ENCODE data around the gene MCOLN1. TPM values are rescaled to one million over a fixed set of nuclear protein-coding genes. Genes with fewer than 3 reads are reported as not detected.
A peak's percentile ranks its signal among the peaks of the same experiment; 100 is the strongest.

The MCOLN1 gene
- total RNA-seq, 1 donor from 2014 or later = 3.6 TPM

GRCh38 chr19:7550169-7550770 is 27.8 kb downstream of the MCOLN1 start:
- DNase-seq (ENCODE audit: low read depth) = no peak
- no peak overlapping the region for H3K4me3 ChIP-seq (ENCODE audit: low read depth, low read length)
- TF ChIP-seq, protein P1, sequence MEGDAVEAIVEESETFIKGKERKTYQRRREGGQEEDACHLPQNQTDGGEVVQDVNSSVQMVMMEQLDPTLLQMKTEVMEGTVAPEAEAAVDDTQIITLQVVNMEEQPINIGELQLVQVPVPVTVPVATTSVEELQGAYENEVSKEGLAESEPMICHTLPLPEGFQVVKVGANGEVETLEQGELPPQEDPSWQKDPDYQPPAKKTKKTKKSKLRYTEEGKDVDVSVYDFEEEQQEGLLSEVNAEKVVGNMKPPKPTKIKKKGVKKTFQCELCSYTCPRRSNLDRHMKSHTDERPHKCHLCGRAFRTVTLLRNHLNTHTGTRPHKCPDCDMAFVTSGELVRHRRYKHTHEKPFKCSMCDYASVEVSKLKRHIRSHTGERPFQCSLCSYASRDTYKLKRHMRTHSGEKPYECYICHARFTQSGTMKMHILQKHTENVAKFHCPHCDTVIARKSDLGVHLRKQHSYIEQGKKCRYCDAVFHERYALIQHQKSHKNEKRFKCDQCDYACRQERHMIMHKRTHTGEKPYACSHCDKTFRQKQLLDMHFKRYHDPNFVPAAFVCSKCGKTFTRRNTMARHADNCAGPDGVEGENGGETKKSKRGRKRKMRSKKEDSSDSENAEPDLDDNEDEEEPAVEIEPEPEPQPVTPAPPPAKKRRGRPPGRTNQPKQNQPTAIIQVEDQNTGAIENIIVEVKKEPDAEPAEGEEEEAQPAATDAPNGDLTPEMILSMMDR (conservative IDR thresholded peaks at IDR 0.05; ENCODE audit: low read depth, low read length) = no peak

DNA sequence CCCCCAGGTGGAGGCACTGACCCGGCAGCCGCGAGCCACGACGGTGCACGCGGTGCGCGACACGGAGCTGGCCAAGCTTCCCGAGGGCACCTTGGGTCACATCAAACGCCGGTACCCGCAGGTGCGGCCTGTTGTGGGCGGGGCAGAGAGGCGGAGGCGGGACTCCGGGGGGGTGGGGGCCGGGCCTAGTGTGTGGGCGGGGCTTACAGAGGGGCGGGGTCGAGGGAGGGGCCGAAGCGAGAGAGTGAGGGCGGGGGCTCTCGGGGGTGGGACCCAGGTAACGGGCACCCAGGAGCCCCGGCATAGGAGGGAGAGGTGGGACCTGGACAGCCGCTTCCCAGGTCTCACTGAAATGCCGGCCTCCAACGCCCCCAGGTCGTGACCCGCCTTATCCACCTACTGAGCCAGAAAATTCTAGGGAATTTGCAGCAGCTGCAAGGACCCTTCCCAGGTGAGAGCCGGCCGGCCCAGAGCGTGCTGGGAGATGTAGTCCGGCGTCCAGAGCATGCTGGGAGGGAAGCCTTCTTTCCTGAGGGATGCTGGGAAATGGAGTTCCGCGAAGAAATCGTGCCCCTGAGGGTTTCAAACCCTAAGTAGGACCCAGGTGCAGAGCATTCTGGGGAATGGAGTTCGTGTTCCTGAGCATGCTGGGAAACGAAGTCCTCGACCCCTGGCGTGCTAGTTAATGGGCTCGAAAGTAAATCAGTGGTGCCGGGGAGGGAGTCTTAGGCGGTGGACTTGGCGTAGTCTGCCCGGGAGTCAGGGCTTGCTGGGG is 28.8 kb downstream of the MCOLN1 start:
- TF ChIP-seq, protein P1 (conservative IDR thresholded peaks at IDR 0.05; ENCODE audit: low read depth, low read length) = no peak
- peak overlapping the region; percentile 26 for H3K4me3 ChIP-seq (ENCODE audit: low read depth, low read length)
- DNase-seq (ENCODE audit: low read depth) = no peak

GRCh38 chr19:7552781-7553180 is 30.4 kb downstream of the MCOLN1 start:
- no peak overlapping the region for H3K4me3 ChIP-seq (ENCODE audit: low read depth, low read length)
- TF ChIP-seq, protein P1 (conservative IDR thresholded peaks at IDR 0.05; ENCODE audit: low read depth, low read length) = no peak
- DNase-seq (ENCODE audit: low read depth) = no peak

DNA sequence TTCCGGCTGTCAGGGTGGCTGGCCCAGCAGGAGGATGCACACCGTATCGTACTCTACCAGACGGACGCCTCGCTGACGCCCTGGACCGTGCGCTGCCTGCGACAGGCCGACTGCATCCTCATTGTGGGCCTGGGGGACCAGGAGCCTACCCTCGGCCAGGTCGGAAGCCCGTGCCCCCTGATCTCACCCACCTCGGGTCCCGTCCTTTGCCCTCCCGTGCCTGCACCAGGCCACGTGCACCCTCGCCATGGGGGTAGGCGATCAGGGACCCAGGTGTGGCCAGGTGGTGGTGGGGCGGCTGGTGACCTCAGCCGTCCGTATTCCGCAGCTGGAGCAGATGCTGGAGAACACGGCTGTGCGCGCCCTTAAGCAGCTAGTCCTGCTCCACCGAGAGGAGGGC is 32.1 kb downstream of the MCOLN1 start:
- DNase-seq (ENCODE audit: low read depth) = no peak
- no peak overlapping the region for H3K4me3 ChIP-seq (ENCODE audit: low read depth, low read length)
- TF ChIP-seq, protein P1 (conservative IDR thresholded peaks at IDR 0.05; ENCODE audit: low read depth, low read length) = no peak

DNA sequence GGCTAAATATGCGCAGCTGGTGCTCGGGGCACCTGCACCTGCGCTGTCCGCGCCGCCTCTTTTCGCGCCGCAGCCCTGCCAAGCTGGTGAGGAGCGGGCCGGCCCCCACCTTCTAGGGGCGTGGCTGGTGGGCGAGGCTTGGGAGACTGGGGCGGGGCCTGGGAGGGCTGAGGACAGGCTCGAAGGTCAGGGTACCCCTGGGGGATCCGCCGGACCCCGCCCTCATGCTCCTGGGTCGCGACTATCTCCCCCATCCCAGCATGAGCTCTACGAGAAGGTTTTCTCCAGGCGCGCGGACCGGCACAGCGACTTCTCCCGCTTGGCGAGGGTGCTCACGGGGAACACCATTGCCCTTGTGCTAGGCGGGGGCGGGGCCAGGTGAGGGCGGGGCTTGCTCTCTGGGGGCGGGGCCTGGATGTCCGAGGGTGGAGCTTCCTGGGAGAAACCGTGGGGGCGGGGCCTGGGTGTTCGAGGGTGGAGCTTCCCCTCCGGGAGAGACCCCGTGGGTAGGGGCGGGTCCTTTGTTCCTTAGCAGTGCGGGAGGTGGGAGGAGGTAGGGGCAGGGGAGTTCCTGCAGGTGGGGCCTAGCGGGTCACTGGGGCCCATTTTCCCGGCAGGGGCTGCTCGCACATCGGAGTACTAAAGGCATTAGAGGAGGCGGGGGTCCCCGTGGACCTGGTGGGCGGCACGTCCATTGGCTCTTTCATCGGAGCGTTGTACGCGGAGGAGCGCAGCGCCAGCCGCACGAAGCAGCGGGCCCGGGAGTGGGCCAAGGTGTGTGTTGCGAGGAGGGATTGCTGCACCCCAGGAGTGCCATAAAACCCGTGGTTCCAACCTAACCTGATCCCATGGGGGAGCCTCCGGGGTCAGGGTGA is 32.8 kb downstream of the MCOLN1 start:
- H3K4me3 ChIP-seq (ENCODE audit: low read depth, low read length) = no peak overlapping the region
- TF ChIP-seq, protein P1 (conservative IDR thresholded peaks at IDR 0.05; ENCODE audit: low read depth, low read length) = no peak
- DNase-seq (ENCODE audit: low read depth) = no peak

DNA sequence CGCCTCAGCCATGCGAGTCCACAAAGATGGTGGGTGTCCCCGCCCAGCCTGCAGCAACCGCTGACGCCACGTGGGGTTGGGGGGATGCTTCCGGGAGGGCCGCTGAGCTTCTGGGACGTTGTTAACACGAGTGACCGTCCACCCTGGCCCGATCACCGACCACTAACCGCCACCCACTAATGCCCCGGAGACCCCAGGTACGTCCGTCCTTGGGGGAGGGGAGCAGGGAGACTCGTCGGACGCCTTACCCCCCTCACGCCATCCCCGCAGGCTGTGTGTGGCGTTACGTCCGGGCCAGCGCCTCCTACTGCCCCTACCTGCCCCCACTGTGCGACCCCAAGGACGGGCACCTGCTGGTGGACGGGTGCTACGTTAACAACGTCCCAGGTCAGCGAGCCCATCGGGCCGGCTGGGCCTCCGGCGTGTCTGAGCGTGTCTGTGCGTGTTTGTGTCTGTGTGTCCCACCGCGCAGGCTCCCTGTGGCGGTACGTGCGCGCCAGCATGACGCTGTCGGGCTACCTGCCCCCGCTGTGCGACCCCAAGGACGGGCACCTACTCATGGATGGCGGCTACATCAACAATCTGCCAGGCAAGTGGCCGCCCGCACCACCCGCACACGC is 34.4 kb downstream of the MCOLN1 start:
- TF ChIP-seq, protein P1 (conservative IDR thresholded peaks at IDR 0.05; ENCODE audit: low read depth, low read length) = no peak
- DNase-seq (ENCODE audit: low read depth) = no peak
- no peak overlapping the region for H3K4me3 ChIP-seq (ENCODE audit: low read depth, low read length)
